Fibroblast of skin of scalp (primary cell): Measurements from ENCODE around the gene CRYBA4.

Experiments used
- DNase-seq: peaks from one replicate; pipeline ENCODE4 v3.0.0-alpha.2; 2013

Gene CRYBA4

DNA sequence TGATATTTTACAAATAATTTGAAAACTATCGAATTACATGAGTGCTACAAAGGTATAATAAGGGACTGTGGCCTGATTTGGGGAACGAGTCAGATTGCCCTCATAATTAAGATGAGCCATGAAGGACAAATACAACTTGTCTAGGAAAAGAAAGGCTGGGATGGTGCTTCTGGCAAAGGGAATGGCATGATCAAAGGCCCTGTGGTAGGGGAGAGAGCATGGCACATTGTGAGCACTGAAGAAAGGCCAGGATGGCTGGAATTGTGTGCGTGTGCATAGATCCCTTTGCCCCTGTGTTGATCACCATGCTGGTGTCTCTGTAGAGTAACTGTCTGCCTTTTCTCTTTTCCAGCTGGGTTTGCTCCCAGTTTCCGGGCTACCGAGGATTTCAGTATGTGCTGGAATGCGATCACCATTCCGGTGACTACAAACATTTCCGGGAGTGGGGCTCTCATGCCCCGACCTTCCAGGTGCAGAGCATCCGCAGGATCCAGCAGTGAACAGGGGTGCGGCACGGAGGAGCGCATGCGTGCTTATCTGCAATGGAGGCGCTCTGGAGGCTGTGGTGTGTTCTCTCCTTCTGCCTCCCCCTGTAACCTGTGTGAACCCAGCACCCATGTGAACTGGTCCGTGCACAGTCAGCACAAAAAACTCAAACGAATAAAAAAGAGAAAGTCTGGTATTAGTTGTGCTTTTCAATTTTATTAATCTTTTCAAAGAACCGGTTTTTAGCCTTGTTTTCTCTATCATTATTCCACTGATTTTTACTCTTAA, 8.4 kb downstream of the CRYBA4 start:
- DNase-seq: no peak

DNA sequence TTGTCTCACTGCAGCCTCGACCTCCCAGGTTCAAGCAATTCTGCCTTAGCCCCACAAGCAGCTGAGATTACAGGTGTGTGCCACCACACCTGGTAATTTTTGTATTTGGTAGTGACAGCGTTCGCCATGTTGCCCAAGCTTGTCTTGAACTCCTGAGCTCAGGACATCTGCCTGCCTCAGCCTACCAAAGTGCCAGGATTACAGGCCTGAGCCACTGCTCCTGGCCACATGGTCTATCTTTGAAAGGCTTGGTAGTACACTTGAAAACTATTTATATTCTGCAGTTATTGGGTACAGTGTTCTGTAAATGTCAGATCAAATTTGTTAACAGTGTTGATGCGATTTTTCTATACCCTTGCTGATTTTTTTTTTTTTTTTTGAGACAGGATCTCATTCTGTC, 9.5 kb downstream of the CRYBA4 start:
- DNase-seq: no peak

DNA sequence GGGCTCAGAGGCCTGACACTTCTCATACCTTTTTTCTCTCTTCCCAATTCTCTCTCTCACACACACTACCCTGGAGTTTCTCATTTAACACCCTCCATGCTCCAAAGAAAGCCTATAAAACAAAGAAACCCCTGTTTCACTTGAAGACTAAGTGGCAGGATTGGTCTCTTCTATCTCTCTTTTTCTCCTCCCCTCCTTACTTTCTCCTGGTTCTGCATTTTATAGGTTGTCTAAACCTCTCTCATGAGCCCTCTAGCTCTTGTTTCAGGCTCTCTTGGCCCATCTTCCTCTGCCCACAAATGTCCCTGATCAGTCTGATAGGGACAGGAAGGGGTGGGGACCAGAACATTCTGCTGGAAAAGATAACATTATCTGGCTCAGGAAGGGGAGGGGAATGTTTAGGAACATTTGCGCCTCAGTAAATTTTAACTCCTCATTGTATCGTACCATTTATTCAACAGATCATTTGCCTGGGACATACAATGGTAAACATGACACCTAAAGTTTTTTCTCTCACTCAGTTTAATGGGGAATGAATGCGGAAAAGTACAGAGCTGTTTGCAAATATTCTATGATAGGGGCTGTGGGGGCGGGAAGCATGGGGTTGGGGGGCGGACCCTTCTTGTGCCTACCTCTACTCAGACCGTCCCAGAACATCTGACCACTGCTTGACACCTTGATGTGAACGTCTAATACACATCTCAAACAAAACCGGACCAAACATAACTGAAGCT, 10.8 kb downstream of the CRYBA4 start:
- DNase-seq: no peak

DNA sequence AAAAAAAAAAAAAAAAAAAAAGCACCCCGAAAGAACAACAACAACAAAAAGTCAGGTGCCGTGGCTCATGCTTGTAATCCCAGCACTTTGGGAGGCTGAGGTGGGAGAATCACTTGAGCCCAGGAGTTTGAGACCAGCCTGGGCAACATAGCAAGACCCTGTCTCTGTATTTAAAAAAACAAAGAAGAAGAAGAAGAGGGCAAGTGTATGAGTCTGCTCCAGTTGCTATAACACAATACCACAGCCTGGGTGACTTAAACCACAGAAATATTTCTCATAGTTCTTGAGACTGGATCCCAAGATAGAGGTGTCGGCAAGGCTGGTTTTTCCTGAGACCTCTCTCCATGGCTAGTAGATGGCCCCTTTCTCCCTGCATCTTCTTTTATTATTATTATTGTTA, 12.4 kb downstream of the CRYBA4 start:
- DNase-seq: no peak

DNA sequence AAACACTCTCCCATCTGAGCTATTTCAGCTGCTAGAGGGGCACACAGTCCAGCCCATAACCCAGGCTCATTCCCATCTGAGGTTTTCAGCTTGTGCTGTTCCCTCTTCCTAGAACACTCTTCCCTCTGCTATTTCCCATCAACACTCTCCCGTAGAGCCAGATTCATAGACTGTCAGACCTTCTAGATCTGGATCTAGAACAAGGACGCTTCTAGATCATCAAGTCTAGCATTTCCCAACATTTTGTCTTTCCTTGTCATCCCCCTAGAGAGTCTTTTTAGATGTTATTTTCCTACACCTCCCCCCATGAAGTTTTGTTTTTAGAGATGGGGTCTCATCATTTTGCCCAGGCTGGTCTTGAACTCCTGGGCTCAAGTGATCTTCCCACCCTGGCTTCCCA, 13.4 kb downstream of the CRYBA4 start:
- no peak for DNase-seq

DNA sequence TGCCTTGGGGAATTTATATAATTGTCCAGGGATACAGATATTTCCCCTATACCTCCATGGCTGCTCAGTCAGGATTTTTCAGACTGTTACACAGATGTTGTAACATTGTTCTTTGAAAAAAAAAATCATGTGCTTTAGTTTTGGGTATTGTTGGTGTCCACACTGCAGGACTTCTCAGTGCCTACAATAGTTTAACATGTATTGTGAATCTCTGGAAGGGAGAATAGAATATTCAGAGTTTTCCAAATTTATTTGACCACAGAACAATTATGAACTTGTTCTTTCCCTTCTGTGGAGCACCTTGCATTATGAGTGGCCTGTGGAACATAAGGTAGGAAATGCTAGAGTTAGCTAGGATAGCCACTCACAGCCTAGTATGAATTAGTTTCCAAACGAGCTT, 14.5 kb downstream of the CRYBA4 start:
- no peak for DNase-seq

DNA sequence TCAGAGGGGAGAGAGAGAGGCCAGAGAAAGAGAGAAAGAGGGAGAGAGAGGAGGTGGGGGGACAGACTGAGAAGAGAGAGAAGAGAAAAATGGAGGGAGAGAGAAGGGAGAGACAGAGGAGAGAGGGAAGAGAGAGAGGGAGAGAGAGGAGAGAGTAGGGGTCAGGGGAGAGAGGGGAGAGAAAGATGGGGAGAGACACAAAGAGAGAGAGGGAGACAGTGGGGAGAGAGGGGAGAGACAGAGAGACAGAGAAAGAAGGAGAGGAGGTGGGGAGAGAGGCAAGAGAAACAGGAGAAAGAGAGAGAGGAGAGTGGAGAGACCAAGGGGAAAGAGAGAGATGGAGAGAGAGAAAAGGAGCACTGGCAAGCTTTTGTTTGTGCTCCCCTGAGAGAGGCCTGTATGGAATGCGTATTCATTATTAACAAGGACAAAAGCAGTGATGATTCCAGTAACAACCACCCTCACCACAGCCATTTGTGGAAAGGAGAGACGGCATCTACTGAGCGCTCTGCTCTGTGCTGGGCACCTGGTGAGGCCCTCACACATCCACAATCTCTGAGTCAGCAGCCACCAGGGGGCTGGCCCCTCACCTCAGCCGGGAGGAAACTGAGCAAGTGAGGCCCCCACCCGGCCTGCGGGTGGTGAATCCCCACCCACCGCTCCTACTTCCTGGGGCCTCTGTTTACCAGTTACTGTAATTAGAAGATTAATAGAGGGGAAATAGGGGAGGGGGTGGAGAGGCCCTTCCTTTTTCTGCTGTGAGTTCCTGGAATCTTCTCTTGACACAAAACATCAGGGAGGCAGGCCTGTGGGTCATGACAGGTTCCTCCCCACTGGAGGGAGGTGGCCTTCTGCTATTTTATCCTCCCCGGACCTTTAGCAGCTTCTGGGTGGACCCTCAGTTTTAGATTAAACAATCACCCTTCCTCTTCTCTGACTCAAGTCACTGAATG, 21.0 kb downstream of the CRYBA4 start:
- peak; percentile 6 for DNase-seq

DNA sequence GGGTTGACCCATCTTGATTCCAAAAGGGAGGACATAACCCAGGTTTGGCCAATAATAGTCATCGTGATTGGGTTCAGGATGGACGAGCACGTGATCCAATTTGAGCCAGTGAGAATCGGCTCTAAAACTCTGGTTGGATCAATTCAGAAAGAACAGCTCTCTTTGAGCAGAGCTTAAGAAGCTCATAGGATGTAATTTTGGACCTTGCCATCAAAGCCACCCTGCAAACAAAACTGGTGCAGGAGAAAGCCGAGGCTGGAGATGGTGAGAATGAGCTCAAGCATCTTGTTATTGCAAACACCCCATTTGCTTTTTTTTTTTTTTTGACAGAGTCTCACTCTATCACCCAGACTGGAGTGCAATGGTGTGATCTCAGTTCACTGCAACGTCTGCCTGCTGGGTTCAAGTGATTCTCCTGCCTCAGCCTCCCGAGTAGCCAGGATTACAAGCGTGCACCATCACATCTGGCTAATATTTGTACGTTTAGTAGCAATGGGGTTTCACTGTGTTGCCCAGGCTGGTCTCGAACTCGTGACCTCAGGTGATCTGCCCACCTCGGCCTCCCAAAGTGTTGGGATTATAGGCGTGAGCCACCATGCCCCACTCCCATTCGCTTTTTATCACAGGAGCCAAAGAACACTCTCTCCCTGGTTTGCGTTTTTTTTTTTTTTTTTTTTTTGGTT, 21.8 kb downstream of the CRYBA4 start:
- DNase-seq: no peak

DNA sequence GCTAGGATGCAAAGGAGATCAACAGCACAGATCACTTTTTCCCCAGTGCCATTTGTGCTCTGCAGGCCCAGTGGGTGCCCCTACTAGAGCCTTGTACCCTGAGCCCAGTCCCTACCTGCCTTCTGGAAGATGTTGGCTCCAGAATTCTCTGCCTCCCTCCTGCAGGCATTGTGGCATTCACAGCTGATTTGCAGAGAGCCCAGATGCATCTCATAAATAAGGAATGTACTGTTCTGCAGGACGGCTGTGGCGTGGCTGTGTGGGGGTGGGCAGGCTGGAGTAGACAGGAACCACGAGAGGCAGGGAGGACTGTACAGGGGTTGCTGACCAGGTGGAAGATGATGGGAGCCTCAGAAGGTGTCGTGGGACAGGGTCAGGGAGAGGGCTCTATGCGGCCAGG, 24.4 kb downstream of the CRYBA4 start:
- peak; percentile 33 for DNase-seq

DNA sequence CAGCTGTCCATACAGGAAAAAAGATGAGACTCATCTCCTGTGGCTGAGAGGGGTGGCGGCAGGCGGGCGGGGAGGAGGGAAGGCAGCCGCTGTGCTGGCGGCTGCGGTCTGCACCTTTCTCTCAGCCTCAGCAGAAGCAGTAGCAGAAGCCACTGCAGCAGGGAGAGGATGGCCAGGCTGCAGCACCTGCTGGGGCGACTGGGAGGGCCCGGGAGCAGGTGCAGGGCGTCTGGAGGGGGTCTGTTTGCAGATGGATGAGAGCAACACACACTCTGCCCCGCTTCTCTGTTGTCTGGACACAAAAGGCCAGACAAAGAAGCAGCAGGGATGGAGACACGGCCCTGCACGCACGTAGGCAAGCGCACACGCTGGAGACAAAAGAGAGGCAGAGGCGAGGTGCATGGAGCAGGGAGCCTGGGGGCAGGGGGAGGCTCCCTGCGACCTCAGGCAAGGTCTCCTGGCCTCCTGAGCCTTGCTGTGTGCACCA, 26.3 kb downstream of the CRYBA4 start:
- no peak for DNase-seq

DNA sequence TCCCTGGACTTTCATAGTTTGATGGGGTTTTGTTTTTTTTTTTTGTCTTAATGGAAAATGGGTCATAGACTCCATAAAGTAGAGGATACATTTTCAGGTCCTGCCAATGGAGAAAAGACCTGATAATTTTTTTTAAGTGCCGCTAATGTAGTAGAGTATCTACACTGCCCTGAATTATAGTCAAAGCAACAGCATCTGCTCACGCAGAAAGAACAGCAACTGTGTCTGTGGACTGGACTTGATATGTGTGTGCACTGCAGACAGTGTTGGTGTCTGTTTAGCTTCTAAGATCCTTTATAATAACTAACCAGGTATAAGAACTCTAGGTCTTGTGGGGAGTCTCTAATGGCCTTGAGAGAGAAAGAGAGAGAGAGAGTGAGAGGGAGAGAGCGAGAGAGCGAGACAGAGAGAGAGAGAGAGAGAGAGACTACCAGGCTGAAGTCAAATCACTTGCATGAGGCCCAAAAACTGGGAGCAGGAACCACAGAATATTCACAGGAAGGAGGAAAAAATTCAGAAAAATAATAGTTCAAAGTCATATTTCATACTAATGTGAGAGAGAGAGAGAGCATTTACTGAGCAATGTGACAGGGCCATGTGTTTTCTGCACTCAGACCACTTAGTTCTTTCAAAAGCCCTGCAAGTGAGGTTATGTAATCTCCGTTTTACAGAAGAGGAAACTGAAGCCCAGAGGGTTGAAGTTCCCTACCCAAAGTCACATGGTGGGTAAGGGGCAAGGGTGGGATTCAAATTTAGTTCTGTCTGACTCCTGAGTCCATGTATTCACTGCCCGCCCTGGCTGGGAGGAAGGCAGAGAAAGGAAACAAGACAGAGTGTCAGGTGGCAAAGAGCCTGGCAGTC, 27.0 kb downstream of the CRYBA4 start:
- DNase-seq: no peak

DNA sequence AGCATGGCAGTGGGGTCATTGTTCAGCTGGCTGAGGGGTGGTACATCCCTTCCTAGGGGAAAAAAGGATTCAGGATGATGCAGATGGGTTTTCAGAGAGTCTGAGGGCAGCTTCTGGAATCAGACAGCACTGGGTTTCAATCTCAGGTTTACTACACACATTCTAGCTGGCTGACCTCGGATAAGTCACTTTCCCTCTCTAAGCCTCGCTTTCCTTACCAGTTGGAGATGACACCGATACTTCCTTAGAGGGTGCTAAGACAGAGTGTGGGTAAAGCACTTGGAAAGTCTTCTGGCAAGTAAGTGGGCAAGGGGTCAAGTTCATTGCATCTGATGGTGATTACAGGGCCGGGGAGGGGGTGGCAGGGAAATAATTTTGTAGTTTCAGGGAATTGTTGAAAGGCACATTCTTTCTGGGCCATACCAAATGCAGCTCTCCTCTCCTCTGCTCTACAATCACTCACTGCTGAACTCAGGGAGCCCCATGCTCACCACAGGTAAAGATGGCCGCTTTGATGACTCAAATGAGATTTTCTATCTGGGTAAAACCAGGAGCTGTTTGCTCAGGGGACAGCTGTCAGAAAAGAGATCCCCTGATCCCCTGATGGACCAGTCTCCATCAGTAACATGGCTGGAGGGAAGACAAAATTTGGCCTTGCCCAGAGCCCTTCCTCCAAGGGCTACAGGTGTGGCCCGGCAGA, 29.1 kb downstream of the CRYBA4 start:
- DNase-seq: no peak

DNA sequence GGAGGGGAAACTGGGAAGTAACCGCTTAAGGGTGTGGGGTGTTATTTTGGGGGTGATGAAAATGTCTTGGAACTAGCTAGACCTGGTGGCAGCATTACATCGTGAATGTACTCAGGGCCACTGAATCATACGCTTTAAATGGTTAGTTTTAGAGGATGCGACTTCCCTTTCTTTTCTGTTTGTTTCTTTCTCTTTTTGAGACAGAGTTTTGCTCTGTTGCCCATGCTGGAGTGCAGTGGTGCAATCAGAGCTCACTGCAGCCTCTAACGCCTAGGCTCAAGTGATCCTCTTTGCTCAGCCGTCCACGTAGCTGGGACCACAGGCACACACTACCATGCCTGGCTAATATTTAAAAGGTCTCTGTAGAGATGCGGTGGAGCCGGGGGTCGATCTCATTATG, 30.1 kb downstream of the CRYBA4 start:
- DNase-seq: no peak

DNA sequence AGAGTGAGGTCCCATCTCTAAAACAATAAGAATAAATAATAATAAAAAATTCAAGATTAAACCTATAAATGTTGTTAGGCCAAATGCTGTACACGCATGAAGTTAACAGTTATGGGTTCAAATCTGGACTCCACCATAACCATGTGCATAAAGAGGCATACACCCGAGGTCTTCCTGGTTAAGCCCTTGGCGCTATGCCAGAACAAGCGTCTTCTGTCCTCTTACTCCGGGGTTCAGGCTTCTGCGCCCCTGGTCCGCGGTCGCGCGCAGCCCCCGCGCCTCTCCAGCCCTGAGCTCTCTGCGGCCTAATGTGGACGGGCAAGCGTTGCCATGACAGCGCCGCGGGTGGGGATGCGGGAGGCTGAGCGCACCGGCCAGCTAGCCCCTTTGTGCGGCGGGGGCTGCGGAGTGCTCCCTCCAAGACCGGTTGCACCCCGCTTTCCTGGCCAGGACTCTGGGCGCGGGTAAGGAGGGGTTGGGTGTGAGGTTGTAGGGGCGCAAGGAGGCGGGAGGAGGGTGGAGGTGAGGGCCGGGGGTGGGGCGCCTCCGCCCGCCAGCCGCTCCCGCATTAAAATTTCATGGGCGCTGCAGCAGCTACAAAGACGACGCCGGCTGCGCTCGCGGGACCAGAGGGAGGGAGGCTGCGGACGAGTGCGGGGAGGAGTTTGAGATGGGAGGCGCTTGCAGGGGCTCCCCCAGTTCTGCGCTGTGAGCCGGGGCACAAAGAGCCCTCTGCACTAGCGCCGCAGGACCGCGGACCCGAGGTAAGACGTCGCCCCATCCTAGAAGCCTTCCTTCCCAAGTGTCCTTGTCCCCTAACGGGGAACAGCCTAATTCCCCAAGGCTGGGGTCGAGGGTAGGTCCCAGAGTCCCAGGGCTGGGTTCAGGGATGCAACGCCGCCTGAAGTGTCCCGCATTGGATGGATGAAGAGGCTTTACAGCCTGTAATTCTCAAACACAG, 35.4 kb downstream of the CRYBA4 start, which contains the start of gene MIAT:
MIAT (plus strand) TSS at position 698 of the 961 bp plus-strand sequence.
- no peak for DNase-seq

DNA sequence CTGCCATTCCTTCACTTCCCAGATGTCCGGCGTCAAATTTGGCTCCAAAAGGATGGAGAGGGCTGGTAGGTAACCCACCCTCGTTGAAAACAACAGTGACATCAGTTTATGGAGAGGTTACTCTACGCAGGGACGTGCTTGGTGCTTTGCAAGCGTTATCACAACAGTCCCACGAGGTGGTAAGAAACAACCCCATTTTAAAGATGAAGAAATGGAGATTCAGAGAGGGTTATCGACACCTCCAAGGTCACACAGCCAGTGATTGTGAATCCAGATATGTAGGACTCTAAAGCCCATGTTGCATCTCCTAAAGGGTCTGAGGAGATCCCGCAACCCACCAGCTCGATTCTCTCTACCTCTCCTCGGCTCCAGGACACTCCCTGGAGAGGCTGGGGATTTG, 36.4 kb downstream of the CRYBA4 start:
- no peak for DNase-seq

DNA sequence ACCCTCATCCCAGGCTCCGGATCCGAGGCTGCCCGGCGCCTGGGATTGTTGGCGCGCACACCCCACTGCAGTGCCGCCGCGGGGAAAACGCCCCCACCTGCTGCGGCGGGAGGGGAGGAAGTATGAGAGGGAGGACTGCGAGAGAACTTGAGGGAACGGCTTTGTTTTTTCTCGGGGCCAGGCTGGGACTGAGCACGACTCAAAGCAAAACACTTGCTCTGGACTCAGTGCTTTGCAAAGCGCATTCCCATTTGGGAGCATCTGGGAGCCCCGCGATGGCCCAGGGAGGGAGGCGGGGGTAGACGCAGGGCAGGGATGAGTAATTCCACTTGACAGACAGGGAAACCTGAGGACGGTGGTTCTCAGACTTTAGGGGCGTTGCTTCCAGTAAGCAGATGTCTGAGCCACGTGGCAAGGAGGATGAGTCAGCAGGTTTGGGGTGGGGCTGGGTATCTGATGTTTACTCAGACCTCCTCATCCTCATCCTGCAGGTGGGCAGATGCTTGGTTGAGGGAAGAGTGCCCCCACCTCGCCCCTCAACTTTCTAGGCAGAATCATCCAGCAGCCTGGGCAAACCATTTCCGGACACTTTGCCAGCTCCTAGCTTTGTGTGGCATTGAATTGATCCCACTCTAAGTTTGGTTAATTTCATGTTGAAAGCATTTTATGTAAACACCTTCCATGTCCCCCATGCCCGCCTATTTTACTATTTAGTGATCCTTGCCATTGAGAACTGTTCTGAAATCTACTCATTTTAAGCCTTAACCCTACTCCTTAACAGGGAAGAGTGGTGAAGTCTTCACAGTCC, 37.1 kb downstream of the CRYBA4 start:
- DNase-seq: peak; percentile 87

DNA sequence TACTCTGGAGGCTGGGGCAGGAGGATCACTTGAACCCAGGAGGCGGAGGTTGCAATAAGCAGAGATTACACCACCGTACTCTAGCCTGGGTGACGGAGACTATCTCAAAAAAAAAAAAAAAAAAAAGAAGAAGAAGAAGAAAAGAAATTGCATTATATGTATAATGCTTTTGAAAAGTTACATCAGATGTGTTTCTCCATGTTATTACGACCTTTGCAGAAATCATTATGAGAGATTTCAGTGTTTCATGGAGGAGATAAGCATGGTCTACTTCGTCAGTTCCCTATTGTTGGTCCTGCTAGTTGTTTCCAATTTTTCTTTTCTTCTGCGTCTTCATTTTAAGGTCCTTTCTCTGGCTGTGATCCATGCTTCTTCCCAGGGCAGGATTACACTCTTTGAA, 38.6 kb downstream of the CRYBA4 start:
- no peak for DNase-seq

DNA sequence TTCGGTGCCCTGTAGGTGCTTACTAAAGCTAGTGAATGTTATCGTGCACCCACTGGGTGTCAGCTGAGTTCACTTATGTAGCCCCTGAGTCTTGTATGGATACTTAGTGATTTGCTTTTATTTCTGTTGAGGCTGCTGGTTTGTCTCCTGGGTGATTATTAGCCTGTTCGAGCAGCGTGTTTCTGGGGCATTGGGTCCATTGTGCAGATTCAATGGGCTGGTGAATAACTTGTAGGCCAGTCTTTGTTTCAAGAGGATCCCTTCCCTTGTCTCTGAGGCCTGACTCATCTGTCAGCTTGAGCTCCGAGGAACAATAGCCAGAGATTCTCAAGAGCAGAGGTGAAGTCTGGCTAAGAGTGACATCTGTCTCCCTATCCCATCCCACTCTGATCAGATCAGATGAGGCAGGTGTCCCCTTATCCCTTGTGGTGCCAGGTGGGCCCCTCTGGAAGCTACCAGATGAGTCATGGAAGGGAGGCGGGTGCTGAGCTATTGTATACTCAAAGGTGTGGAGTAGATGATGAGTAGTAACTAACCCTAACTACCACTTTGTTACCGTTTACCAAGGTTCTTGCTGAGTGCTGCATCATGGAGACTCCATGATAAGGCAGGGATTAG, 39.3 kb downstream of the CRYBA4 start:
- no peak for DNase-seq
